Activated CD4-positive, CD25-positive, alpha-beta regulatory T cell treated with anti-CD3 and anti-CD28 coated beads, Interleukin-2, amount 50 U/mL, for 72 hours (primary cell): Measurements from ENCODE around the gene ASH1L.
"Not testable (repeated sequence)": the region's sequence is repeated elsewhere in the genome, so short reads cannot be mapped to it uniquely, and the experiment has no call there.

Experiments used
- DNase-seq: peaks from one replicate; pipeline ENCODE4 v3.0.0; 2021

Gene ASH1L

GRCh38 chr1:155553349-155553748 lies 9.3 kb downstream of the ASH1L start:
- no peak for DNase-seq

GRCh38 chr1:155548706-155549105 lies 13.9 kb downstream of the ASH1L start:
- no peak for DNase-seq

GRCh38 chr1:155540000-155540874 lies 22.4 kb downstream of the ASH1L start:
- no peak for DNase-seq

- no peak for DNase-seq
Measured at GRCh38 chr1:155537193-155537592, 25.4 kb downstream of the ASH1L start.

- no peak for DNase-seq
Measured at GRCh38 chr1:155531624-155532023, 31.0 kb downstream of the ASH1L start.

GRCh38 chr1:155529929-155530328 lies 32.7 kb downstream of the ASH1L start:
- no peak for DNase-seq

GRCh38 chr1:155529109-155529508 lies 33.5 kb downstream of the ASH1L start:
- DNase-seq: no peak

- DNase-seq: no peak
Measured at GRCh38 chr1:155527677-155528076, 34.9 kb downstream of the ASH1L start.

GRCh38 chr1:155526356-155526755 lies 36.2 kb downstream of the ASH1L start:
- no peak for DNase-seq

GRCh38 chr1:155522069-155522468 lies 40.5 kb downstream of the ASH1L start:
- DNase-seq: no peak

- DNase-seq: no peak
Measured at GRCh38 chr1:155518484-155518883, 44.1 kb downstream of the ASH1L start.

- no peak for DNase-seq
Measured at GRCh38 chr1:155514582-155515187, 47.9 kb downstream of the ASH1L start.

- DNase-seq: no peak
Measured at GRCh38 chr1:155513300-155513916, 49.2 kb downstream of the ASH1L start.

- DNase-seq: not testable (repeated sequence)
Measured at GRCh38 chr1:155511385-155511784, 51.2 kb downstream of the ASH1L start.

- no peak for DNase-seq
Measured at GRCh38 chr1:155509064-155509463, 53.5 kb downstream of the ASH1L start.

- no peak for DNase-seq
Measured at GRCh38 chr1:155507945-155508344, 54.7 kb downstream of the ASH1L start.

GRCh38 chr1:155505963-155506362 lies 56.6 kb downstream of the ASH1L start:
- not testable (repeated sequence) for DNase-seq

GRCh38 chr1:155504207-155504606 lies 58.4 kb downstream of the ASH1L start:
- DNase-seq: no peak

- DNase-seq: no peak
Measured at GRCh38 chr1:155499953-155500639, 62.5 kb downstream of the ASH1L start.

- DNase-seq: no peak
Measured at GRCh38 chr1:155499263-155499662, 63.3 kb downstream of the ASH1L start.

GRCh38 chr1:155493595-155493994 lies 69.0 kb downstream of the ASH1L start:
- not testable (repeated sequence) for DNase-seq

- DNase-seq: not testable (repeated sequence)
Measured at GRCh38 chr1:155488419-155488818, 74.2 kb downstream of the ASH1L start.

- no peak for DNase-seq
Measured at GRCh38 chr1:155487541-155487940, 75.1 kb downstream of the ASH1L start.
